Dendritic cell treated with granulocyte-macrophage colony-stimulating factor and Interleukin-4, amounts not matched to agents 40 ng/mL and 50 ng/mL, for 4 days (primary cell): ENCODE results near the gene TMEM138.

Source experiments
- H3K27ac Mint-ChIP-seq: one replicate; pipeline ENCODE4 v1.8.0; 2022; ENCODE audit warnings: mild to moderate bottlenecking, mixed read lengths
- H3K27me3 Mint-ChIP-seq: one replicate; pipeline ENCODE4 v1.8.0; 2022; ENCODE audit warnings: mild to moderate bottlenecking, mixed read lengths
- H3K36me3 Mint-ChIP-seq: one replicate; pipeline ENCODE4 v1.8.0; 2022; ENCODE audit warnings: low read depth, mixed read lengths
- H3K4me1 Mint-ChIP-seq: one replicate; pipeline ENCODE4 v1.8.0; 2022; ENCODE audit warnings: low read depth, mixed read lengths
- H3K4me3 Mint-ChIP-seq: one replicate; pipeline ENCODE4 v1.8.0; 2022; ENCODE audit warnings: mild to moderate bottlenecking, moderate library complexity, mixed read lengths
- H3K9me3 Mint-ChIP-seq: one replicate; pipeline ENCODE4 v1.8.0; 2022; ENCODE audit warnings: mixed read lengths
- intact Hi-C: fragments of 100-400 bp; cut with micrococcal nuclease; formaldehyde crosslinking; loops from one replicate; pipeline ENCODE4 v1.15.0; 2022

Gene TMEM138

DNA sequence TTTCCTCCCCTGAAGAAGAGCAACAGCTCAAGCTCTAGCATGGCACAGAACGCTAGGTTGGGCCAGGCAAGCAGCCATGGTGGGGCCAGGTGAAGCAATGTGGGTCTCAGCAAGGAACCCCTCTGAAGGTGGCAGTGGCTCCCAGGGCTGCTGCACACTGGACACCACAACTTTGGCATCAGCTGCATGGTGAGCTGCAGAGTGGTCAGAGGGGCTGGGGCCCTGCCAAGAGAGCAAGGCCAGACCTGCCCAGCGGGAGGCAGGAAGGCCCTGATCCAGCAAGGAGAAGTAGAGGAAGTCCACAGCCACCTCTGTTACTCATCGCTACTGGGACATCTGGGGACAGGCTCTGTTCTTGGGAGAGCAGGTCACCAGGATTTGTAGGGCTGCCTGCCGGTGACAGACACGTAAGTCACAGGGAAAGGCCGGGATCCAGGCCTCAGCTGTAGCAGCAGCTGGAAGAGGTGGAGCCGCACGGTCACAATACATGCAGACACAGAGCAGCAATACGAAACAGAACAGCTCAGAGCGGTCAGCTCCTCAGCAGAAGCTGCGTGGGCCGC, 12.9 kb upstream of the TMEM138 start:
- peaks cover 61% of the 10 kb centered on the region for H3K4me1 Mint-ChIP-seq
- intact Hi-C loops = no loop called here
- H3K9me3 Mint-ChIP-seq = no peaks in the 10 kb centered on the region
- H3K4me3 Mint-ChIP-seq = no peak overlapping the region
- no peaks in the 10 kb centered on the region for H3K27me3 Mint-ChIP-seq
- peaks cover 87% of the 10 kb centered on the region for H3K36me3 Mint-ChIP-seq
- no peak overlapping the region for H3K27ac Mint-ChIP-seq

DNA sequence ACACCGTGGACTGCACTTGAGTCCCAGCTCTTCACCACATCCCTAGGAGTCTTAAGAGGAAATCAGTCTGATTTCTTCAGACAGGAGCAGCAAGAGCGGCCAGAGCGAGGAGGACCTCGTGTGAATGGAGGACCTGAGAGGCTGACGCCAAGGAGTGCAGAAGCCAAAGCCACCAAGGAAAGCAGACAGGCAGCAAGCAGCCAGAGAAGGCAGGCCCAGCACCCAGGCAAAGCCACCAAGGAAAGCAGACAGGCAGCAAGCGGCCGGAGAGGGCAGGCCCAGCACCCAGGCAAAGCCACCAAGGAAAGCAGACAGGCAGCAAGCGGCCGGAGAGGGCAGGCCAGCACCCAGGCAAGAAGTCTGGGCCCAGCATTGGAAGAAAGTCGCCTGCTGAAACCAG, 12.3 kb upstream of the TMEM138 start:
- Mint-ChIP-seq H3K36me3 (peaks cover 92% of the 10 kb centered on the region), H3K27me3 (no peaks in the 10 kb centered on the region), H3K27ac (peak overlapping the region; percentile 20), H3K9me3 (no peaks in the 10 kb centered on the region), H3K4me1 (peaks cover 61% of the 10 kb centered on the region), H3K4me3 (no peak overlapping the region)
- intact Hi-C loops = no loop called here

- Mint-ChIP-seq H3K4me1 (peaks cover 61% of the 10 kb centered on the region), H3K4me3 (no peak overlapping the region), H3K9me3 (no peaks in the 10 kb centered on the region), H3K27me3 (no peaks in the 10 kb centered on the region), H3K27ac (no peak overlapping the region), H3K36me3 (peaks cover 96% of the 10 kb centered on the region)
- intact Hi-C loops = no loop called here
These were observed 11.8 kb upstream of the TMEM138 start for GRCh38 chr11:61350336-61350735.

- intact Hi-C loops = no loop called here
- H3K27ac Mint-ChIP-seq = no peak overlapping the region
- no peaks in the 10 kb centered on the region for H3K27me3 Mint-ChIP-seq
- H3K4me1 Mint-ChIP-seq = peaks cover 61% of the 10 kb centered on the region
- H3K9me3 Mint-ChIP-seq = no peaks in the 10 kb centered on the region
- H3K36me3 Mint-ChIP-seq = peaks cover 99% of the 10 kb centered on the region
- H3K4me3 Mint-ChIP-seq = no peak overlapping the region
These were observed 11.4 kb upstream of the TMEM138 start for GRCh38 chr11:61350803-61351202.

DNA sequence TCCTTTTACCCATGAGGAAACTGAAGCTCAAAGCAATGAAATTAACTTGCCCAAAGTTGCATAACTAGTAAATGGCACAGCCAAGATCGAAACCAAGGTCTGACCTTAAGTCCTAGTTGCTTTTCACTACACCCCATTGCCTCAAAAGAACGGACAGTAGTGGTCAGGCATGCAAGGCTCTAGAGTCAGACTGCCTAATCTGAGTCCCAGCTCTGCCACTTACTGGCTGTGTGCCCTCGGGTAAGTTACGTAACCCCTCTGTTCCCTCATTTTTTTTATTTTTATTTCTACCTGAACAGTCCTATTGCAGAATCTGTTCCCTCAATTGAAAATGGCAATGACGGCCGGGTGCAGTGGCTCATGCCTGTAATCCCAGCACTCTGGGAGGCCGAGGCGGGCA, 10.1 kb upstream of the TMEM138 start:
- Mint-ChIP-seq H3K36me3 (peaks cover 96% of the 10 kb centered on the region), H3K9me3 (no peaks in the 10 kb centered on the region), H3K27me3 (no peaks in the 10 kb centered on the region), H3K27ac (no peak overlapping the region), H3K4me3 (no peak overlapping the region), H3K4me1 (peaks cover 61% of the 10 kb centered on the region)
- intact Hi-C loops = no loop called here

GRCh38 chr11:61353131-61354067, 8.8 kb upstream of the TMEM138 start:
- H3K4me3 Mint-ChIP-seq = no peak overlapping the region
- H3K36me3 Mint-ChIP-seq = peaks cover 82% of the 10 kb centered on the region
- H3K27ac Mint-ChIP-seq = no peak overlapping the region

GRCh38 chr11:61354208-61354607, 8.0 kb upstream of the TMEM138 start:
- H3K9me3 Mint-ChIP-seq = no peaks in the 10 kb centered on the region
- intact Hi-C loops = no loop called here
- peaks cover 74% of the 10 kb centered on the region for H3K36me3 Mint-ChIP-seq
- no peaks in the 10 kb centered on the region for H3K27me3 Mint-ChIP-seq
- no peak overlapping the region for H3K4me3 Mint-ChIP-seq
- H3K27ac Mint-ChIP-seq = no peak overlapping the region
- peaks cover 58% of the 10 kb centered on the region for H3K4me1 Mint-ChIP-seq

More at GRCh38 chr11:61353131-61354067, 8.8 kb upstream of the TMEM138 start:
- H3K27me3 Mint-ChIP-seq = no peaks in the 10 kb centered on the region
- H3K9me3 Mint-ChIP-seq = no peaks in the 10 kb centered on the region
- H3K4me1 Mint-ChIP-seq = peaks cover 59% of the 10 kb centered on the region
- intact Hi-C loops = no loop called here

DNA sequence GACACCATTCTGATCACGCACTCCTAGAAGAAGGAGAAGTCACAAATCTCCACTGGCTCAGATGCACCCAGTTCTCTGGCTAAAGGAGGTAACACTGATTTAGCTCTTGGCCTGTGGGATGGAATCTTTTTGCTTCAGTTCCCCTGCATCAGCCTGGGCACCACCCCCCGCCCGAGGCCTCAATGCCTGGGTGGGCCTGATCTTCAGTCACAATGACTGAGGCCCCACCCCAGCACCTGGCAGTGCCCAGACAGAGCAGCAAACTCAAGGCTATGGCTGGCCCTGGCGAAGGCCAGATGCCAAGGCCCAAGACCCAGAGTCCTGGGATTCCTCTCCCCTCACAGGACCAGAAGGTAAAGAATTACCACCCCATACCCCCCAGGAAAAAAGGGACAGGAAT, 5.5 kb upstream of the TMEM138 start:
- Mint-ChIP-seq H3K4me1 (peaks cover 58% of the 10 kb centered on the region), H3K27ac (peak overlapping the region; percentile 76), H3K36me3 (peaks cover 55% of the 10 kb centered on the region), H3K9me3 (no peaks in the 10 kb centered on the region), H3K27me3 (no peaks in the 10 kb centered on the region), H3K4me3 (no peak overlapping the region)
- intact Hi-C loops = no loop called here

DNA sequence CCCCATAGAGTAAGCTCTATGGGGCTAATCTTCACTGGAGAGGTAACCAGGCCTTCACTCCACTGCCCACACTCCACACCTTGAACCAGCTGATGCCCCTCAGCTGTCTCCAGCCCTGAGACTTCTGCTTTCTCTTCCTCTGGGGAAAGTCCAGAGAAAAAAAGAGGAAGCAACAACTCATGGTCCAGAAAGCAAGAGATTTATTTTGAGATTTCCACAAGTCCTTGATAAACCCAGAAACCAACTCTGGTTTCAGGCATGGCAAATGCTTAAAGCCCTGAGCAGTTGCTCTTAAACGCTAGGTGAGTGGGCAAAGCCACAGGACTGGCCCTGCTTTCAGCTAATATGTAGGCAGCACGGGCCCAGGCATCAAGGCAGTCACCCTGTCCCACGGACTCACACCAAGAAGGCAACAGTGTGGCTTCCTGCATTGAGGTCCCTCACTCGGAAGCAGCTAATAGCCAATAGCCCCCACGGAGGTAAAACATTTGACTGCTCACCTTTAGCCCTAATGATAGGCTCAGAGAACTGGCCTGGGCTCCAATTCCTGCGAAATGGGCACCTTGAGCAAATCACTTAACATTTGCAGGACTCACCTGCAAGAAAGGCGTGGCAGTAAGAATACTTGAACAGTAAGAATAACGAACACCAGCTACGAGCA, 4.8 kb upstream of the TMEM138 start:
- H3K4me3 Mint-ChIP-seq = peak overlapping the region; percentile 13
- intact Hi-C loops = no loop called here
- no peaks in the 10 kb centered on the region for H3K27me3 Mint-ChIP-seq
- H3K36me3 Mint-ChIP-seq = peaks cover 55% of the 10 kb centered on the region
- peak overlapping the region; percentile 76 for H3K27ac Mint-ChIP-seq
- no peaks in the 10 kb centered on the region for H3K9me3 Mint-ChIP-seq
- peaks cover 62% of the 10 kb centered on the region for H3K4me1 Mint-ChIP-seq

GRCh38 chr11:61357894-61358239, 4.3 kb upstream of the TMEM138 start:
- Mint-ChIP-seq H3K4me1 (peaks cover 63% of the 10 kb centered on the region), H3K9me3 (no peaks in the 10 kb centered on the region), H3K4me3 (no peak overlapping the region), H3K36me3 (peaks cover 54% of the 10 kb centered on the region), H3K27ac (peak overlapping the region; percentile 76), H3K27me3 (no peaks in the 10 kb centered on the region)
- intact Hi-C loops = no loop called here

GRCh38 chr11:61358566-61358965, 3.6 kb upstream of the TMEM138 start:
- Mint-ChIP-seq H3K9me3 (no peaks in the 10 kb centered on the region), H3K4me3 (no peak overlapping the region), H3K27ac (no peak overlapping the region), H3K4me1 (peaks cover 63% of the 10 kb centered on the region), H3K36me3 (peaks cover 48% of the 10 kb centered on the region), H3K27me3 (no peaks in the 10 kb centered on the region)
- intact Hi-C loops = no loop called here

DNA sequence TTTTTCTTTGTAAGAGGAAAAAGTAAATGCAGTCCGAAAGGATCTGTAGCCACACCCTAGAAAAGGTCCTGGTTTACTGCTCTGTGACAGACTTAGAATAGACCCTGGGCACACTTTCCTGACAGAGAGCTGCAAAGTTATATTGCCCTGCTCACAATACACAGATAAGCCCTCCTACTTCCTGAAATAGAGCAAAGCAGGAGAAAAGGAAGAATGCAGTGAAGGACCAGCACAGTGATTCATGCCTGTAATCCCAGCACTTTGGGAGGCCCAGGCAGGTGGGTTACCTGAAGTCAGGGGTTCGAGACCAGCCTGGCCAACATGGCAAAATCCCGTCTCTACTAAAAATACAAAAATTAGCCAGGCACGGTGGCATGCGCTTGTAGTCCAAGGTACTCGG, 2.7 kb upstream of the TMEM138 start:
- Mint-ChIP-seq H3K27ac (peak overlapping the region; percentile 15), H3K36me3 (peaks cover 48% of the 10 kb centered on the region), H3K4me1 (peaks cover 61% of the 10 kb centered on the region), H3K9me3 (no peaks in the 10 kb centered on the region), H3K4me3 (no peak overlapping the region), H3K27me3 (no peaks in the 10 kb centered on the region)
- intact Hi-C loops = no loop called here

DNA sequence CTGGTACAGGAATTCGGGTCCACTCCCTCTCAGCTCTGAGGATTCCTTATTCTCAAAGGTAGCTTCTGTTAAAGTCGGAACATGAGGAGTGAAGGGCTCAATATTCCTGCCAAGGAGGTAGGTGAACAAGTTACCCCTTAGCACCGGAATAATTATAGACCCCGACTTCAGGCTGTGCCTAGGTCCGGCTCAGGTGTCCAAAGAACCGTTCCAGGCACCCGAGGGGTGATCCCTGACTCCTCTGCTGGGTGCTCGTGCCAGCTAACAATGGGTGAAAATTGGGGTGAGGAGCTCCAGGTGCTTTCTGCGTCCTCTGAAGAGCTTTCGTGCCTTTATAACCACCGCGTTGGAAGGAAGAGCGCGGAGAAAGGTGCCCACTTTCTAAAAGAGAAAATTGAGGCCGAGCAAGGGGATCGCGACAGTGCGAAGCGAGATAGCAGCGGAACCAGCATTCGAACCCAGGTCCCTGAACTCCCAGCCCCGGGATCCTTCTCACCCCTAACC, 885 bp upstream of the TMEM138 start:
- peaks cover 47% of the 10 kb centered on the region for H3K36me3 Mint-ChIP-seq
- H3K4me1 Mint-ChIP-seq = peaks cover 57% of the 10 kb centered on the region
- peak overlapping the region; percentile 98 for H3K27ac Mint-ChIP-seq
- H3K27me3 Mint-ChIP-seq = no peaks in the 10 kb centered on the region
- intact Hi-C loops = loop anchor here (1.0 kb wide), 1 partner anchor 28 kb away; the partner anchor contains the start of genes DDB1 and TKFC
- H3K9me3 Mint-ChIP-seq = no peaks in the 10 kb centered on the region
- H3K4me3 Mint-ChIP-seq = peak overlapping the region; percentile 100

DNA sequence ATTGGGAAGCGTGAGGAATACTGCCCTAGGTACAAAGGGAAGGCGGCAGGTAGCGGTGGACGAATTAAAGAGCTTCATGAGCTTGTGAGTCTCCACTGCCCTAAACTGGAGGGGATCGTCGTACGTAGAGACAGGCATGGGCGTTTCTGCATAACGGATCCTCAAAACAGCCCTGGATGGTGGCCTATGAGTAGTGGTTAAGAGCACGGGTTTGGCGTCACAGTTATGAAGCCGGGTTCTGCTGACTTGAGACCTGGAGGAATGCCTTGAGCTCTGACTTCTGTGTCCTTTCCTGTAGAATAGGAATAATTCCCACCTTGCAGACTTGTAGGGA, 335 bp downstream of the TMEM138 start:
- Mint-ChIP-seq H3K4me3 (peak overlapping the region; percentile 100), H3K9me3 (no peaks in the 10 kb centered on the region), H3K27me3 (no peaks in the 10 kb centered on the region), H3K27ac (peak overlapping the region; percentile 98), H3K4me1 (peaks cover 45% of the 10 kb centered on the region), H3K36me3 (peaks cover 55% of the 10 kb centered on the region)
- intact Hi-C loops = no loop called here
